ENCODE measurements around the gene CLEC9A. TPM values are rescaled to one million over a fixed set of nuclear protein-coding genes. Genes with fewer than 3 reads are reported as not detected.

The CLEC9A gene
- total and polyA plus RNA-seq, 4 donors, result 0.03 to 0.14 TPM; not detected in 2

- Histone ChIP-seq H3K27ac (ENCODE audit: low read depth in 1 of 2, low read length in 2 of 2) (no peak overlapping the region), H3K4me1 (ENCODE audit: control insufficient read depth in 4 of 4, insufficient read depth in 4 of 4, low read length in 3 of 4) (peaks cover 2 to 8% (median 4%) of the 10 kb centered on the region in 4 donors)
Measured at GRCh38 chr12:10082117-10082874, 51.8 kb downstream of the CLEC9A start.

GRCh38 chr12:10084733-10085132 is 54.3 kb downstream of the CLEC9A start:
- Histone ChIP-seq H3K4me1 (ENCODE audit: control insufficient read depth in 4 of 4, insufficient read depth in 4 of 4, low read length in 3 of 4) (peaks cover 4 to 16% (median 10%) of the 10 kb centered on the region in 4 donors), H3K9ac (ENCODE audit: low read depth in 1 of 2, low read length in 2 of 2) (no peak overlapping the region), H3K27me3 (ENCODE audit: control insufficient read depth in 4 of 4, insufficient read depth in 4 of 4, low read length in 3 of 4) (no peaks in the 10 kb centered on the region), H3K36me3 (ENCODE audit: control insufficient read depth in 4 of 4, insufficient read depth in 3 of 4, low read depth in 1 of 4, low read length in 3 of 4) (no peaks in the 10 kb centered on the region), H3K9me3 (ENCODE audit: control insufficient read depth in 4 of 4, low read length in 3 of 4) (no peaks in the 10 kb centered on the region), H3K4me3 (ENCODE audit: low read depth in 1 of 3, low read length in 3 of 3) (no peak overlapping the region), H3K27ac (ENCODE audit: low read depth in 1 of 2, low read length in 2 of 2) (no peak overlapping the region)
- 82% methylated on average over 6 of the region's 6 CpGs for WGBS
- no peak for DNase-seq (ENCODE audit: low spot score)
- no peak for TF ChIP-seq CTCF (IDR thresholded peaks at IDR 0.05; ENCODE audit: low read depth, low read length, missing input control)
- TF ChIP-seq EGR1 (IDR thresholded peaks at IDR 0.05; ENCODE audit: low read depth in 2 of 2), result no peak
- no peak for TF ChIP-seq TAF1 (conservative IDR thresholded peaks at IDR 0.05)
- TF ChIP-seq YY1 (IDR thresholded peaks at IDR 0.05), result no peak
- no peak for TF ChIP-seq FOXA2 (IDR thresholded peaks at IDR 0.05)
- no peak for TF ChIP-seq RXRA (IDR thresholded peaks at IDR 0.05)
- TF ChIP-seq HNF4G (IDR thresholded peaks at IDR 0.05), result no peak
- TF ChIP-seq ATF3 (IDR thresholded peaks at IDR 0.05), result no peak
- TF ChIP-seq NR2F2 (IDR thresholded peaks at IDR 0.05), result no peak
- TF ChIP-seq FOXA1 (IDR thresholded peaks at IDR 0.05), result no peak
- TF ChIP-seq HNF4A (conservative IDR thresholded peaks at IDR 0.05), result no peak
- no peak for TF ChIP-seq MAX (IDR thresholded peaks at IDR 0.05)
- TF ChIP-seq SP1 (IDR thresholded peaks at IDR 0.05), result no peak
- TF ChIP-seq GABPA (IDR thresholded peaks at IDR 0.05 in 1 of 2, conservative IDR thresholded peaks at IDR 0.05 in 1 of 2), result no peak
- no peak for TF ChIP-seq RAD21 (IDR thresholded peaks at IDR 0.05)
- no peak for TF ChIP-seq JUND (IDR thresholded peaks at IDR 0.05)
- no peak for TF ChIP-seq ZBTB33 (IDR thresholded peaks at IDR 0.05)

More at GRCh38 chr12:10082117-10082874, 51.8 kb downstream of the CLEC9A start:
- no peaks in the 10 kb centered on the region for H3K27me3 ChIP-seq (ENCODE audit: control insufficient read depth in 4 of 4, insufficient read depth in 4 of 4, low read length in 3 of 4)
- no peaks in the 10 kb centered on the region for H3K36me3 ChIP-seq (ENCODE audit: control insufficient read depth in 4 of 4, insufficient read depth in 3 of 4, low read depth in 1 of 4, low read length in 3 of 4)
- H3K9ac ChIP-seq (ENCODE audit: low read depth in 1 of 2, low read length in 2 of 2), result no peak overlapping the region
- 80% methylated on average over 5 of the region's 5 CpGs for WGBS
- DNase-seq (ENCODE audit: low spot score), result no peak
- H3K9me3 ChIP-seq (ENCODE audit: control insufficient read depth in 4 of 4, low read length in 3 of 4), result no peaks in the 10 kb centered on the region
- H3K4me3 ChIP-seq (ENCODE audit: low read depth in 1 of 3, low read length in 3 of 3), result no peak overlapping the region
- TF ChIP-seq HNF4A (conservative IDR thresholded peaks at IDR 0.05), result no peak
- TF ChIP-seq ZBTB33 (IDR thresholded peaks at IDR 0.05), result no peak
- TF ChIP-seq YY1 (IDR thresholded peaks at IDR 0.05), result no peak
- no peak for TF ChIP-seq RAD21 (IDR thresholded peaks at IDR 0.05)
- no peak for TF ChIP-seq FOXA1 (IDR thresholded peaks at IDR 0.05)
- TF ChIP-seq EGR1 (IDR thresholded peaks at IDR 0.05; ENCODE audit: low read depth in 2 of 2), result no peak
- no peak for TF ChIP-seq MAX (IDR thresholded peaks at IDR 0.05)
- no peak for TF ChIP-seq GABPA (IDR thresholded peaks at IDR 0.05 in 1 of 2, conservative IDR thresholded peaks at IDR 0.05 in 1 of 2)
